ENCODE results near the gene TIMP2. TPM values are rescaled to one million over a fixed set of nuclear protein-coding genes. Genes with fewer than 3 reads are reported as not detected.

The TIMP2 gene
- total and polyA plus RNA-seq, 2 of the 8 experiments (the other 6 are each of a cell fraction or from before 2014, with no cell fraction given): 18.2 to 43.3 TPM

DNA sequence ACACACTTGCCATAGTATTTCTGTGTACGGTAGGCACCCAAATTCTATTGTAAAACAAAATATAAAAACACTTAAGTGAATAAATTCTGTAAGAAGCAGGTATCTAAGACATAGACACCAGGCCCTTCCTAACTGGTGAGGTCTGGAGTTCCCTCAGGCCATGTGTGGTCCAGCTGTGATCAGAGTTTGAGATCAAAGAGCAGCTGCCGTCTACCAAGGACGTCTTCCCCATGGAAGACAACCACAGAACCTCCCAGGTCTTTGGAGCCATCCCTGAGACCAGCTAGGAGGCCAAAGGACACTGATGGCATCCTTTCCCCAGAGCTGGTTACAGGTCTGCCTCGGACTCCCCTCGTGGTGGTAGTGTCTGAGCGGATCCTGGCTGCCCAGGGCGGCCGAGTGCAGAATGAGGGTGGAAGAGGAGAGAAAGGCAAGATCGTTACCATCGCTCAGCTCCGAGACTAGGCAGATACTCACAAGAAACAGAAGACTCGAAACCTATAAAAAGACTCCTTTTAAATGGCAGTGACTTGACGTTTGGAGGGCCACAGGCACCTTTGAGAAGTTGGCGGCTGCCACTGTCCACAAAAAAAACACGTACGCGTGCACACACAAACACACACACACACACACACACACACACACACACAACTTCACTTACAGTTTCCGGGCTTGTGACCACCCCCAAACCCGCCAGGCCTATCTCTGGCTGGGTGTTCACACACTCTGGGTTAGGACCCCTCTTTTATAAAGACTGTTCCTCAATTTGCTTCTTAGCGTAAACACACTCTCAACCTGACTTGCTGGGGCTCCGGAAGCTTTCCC lies 7.5 kb downstream of the TIMP2 start:
- H3K9ac ChIP-seq (replicated peaks in 1 of 4; ENCODE audit: extremely low read depth in 1 of 4, low read depth in 3 of 4, low read length in 3 of 4): no peak overlapping the region
- no peak for DNase-seq (ENCODE audit: low read depth in 1 of 2, low spot score in 2 of 2)
- no peak overlapping the region for H3K4ac ChIP-seq (replicated peaks; ENCODE audit: insufficient read length, low read depth, low read length)
- peaks cover 17% of the 10 kb centered on the region for H3K79me1 ChIP-seq (ENCODE audit: low read depth, low read length)
- H4K5ac ChIP-seq (ENCODE audit: insufficient read length, low read depth, low read length): no peak overlapping the region
- TF ChIP-seq POLR2A (IDR thresholded peaks at IDR 0.05; ENCODE audit: control extremely low read depth in 1 of 2, low read depth in 2 of 2, low read length in 2 of 2) (no peak), EP300 (IDR thresholded peaks at IDR 0.05; ENCODE audit: borderline replicate concordance in 1 of 2, low read depth in 2 of 2, low read length in 2 of 2) (no peak), TAF1 (IDR thresholded peaks at IDR 0.05; ENCODE audit: low read depth, low read length) (no peak)
- no peak overlapping the region for H2BK120ac ChIP-seq (replicated peaks; ENCODE audit: low read depth, low read length)
- WGBS, 2 experiments (ENCODE audit: extremely low coverage in 1 of 2, insufficient coverage in 1 of 2, insufficient read length in 1 of 2, insufficient replicate concordance in 2 of 2, low coverage in 1 of 2, low lambda C conversion rate in 2 of 2, missing lambda C conversion rate in 1 of 2): 94% methylated on average over 20 of the region's 21 CpGs; no CpG with 5 or more reads in 1 of the 2 experiments
- H4K91ac ChIP-seq (replicated peaks; ENCODE audit: insufficient read length, low read length): no peak overlapping the region
- no peak overlapping the region for H3K56ac ChIP-seq (replicated peaks; ENCODE audit: insufficient read length, low read depth, low read length)
- H3K23me2 ChIP-seq (ENCODE audit: low read depth, low read length): no peaks in the 10 kb centered on the region
- no peak overlapping the region for H2AFZ ChIP-seq (ENCODE audit: low read length)
- no peak overlapping the region for H3K4me3 ChIP-seq (ENCODE audit: extremely low read depth in 1 of 4, insufficient read depth in 2 of 4, low read depth in 3 of 4, low read length in 4 of 4)
- peaks cover 0 to 3% (median 0%) of the 10 kb centered on the region in 4 experiments; a peak in 1 of 8 replicates for H3K36me3 ChIP-seq (ENCODE audit: control insufficient read depth in 2 of 4, insufficient read depth in 4 of 4, low read length in 3 of 4)
- no peak for FAIRE-seq
- H2BK15ac ChIP-seq (ENCODE audit: low read length): no peak overlapping the region
- ChIA-PET CTCF (ENCODE audit: partially characterized antibody) (interaction anchor here (0.8 to 2.9 kb wide), 5 partner anchors 14 to 57 kb away, joined by 3 to 14 read pairs (median 4); partner anchors contain the start of gene CEP295NL), POLR2A (ENCODE audit: partially characterized antibody) (interaction anchor here (1.2 to 1.7 kb wide), 2 partner anchors 18 to 33 kb away, joined by 4 read pairs; no protein-coding TSS in a partner anchor)
- no peak overlapping the region; the same call in 1 of the 2 replicates for H3K18ac ChIP-seq (ENCODE audit: extremely low read depth, low read length)
- no peaks in the 10 kb centered on the region for H3K9me3 ChIP-seq (ENCODE audit: insufficient read depth in 2 of 2, low read depth in 1 of 2, low read length in 1 of 2)
- peaks cover 2 to 31% of the 10 kb centered on the region in 2 experiments for H4K20me1 ChIP-seq (replicated peaks in 1 of 2; ENCODE audit: control insufficient read depth in 1 of 2, insufficient read depth in 2 of 2, low read length in 2 of 2)
- no peak overlapping the region for H2BK5ac ChIP-seq (ENCODE audit: low read depth, low read length)
- H3K14ac ChIP-seq (ENCODE audit: insufficient read length): no peak overlapping the region
- peaks cover 0 to 11% (median 5%) of the 10 kb centered on the region in 4 experiments; a peak in 6 of 7 replicates for H3K4me1 ChIP-seq (replicated peaks in 1 of 4; ENCODE audit: control insufficient read depth in 3 of 4, insufficient read depth in 4 of 4, low read length in 3 of 4)
- H2BK12ac ChIP-seq (ENCODE audit: low read depth, low read length): no peak overlapping the region
- H3K27ac ChIP-seq (ENCODE audit: low read depth, low read length): no peak overlapping the region
- H2AK5ac ChIP-seq (ENCODE audit: low read depth, low read length): no peak overlapping the region
- H3K79me2 ChIP-seq (ENCODE audit: control insufficient read depth in 1 of 2, insufficient read depth in 2 of 2, low read length in 2 of 2): peaks cover 0 to 56% of the 10 kb centered on the region in 2 experiments; a peak in 2 of 4 replicates
- no peak overlapping the region for H3K23ac ChIP-seq (ENCODE audit: insufficient read length)
- H3K4me2 ChIP-seq (ENCODE audit: insufficient read depth in 1 of 2, low read depth in 2 of 2, low read length in 2 of 2): no peak overlapping the region
- H3K27me3 ChIP-seq (replicated peaks in 1 of 4; ENCODE audit: control insufficient read depth in 3 of 4, extremely low read depth in 1 of 4, insufficient read depth in 3 of 4, low read length in 3 of 4): no peaks in the 10 kb centered on the region
- H2BK20ac ChIP-seq (ENCODE audit: low read length): no peak overlapping the region
- no peak overlapping the region for H4K8ac ChIP-seq (ENCODE audit: extremely low read depth, insufficient read depth, low read length)

All from H1 (cell line).